Endothelial cell of umbilical vein (primary cell): ENCODE results near the gene DNAJA4. TPM values are rescaled to one million over a fixed set of nuclear protein-coding genes. Genes with fewer than 3 reads are reported as not detected.

Source experiments
- BruUV-seq: library from RNA; stranded (reverse); fragments of 400-500 nt; replicated peaks from 2 replicates; lab custom pipeline; 2021; lab: Mats Ljungman, UMichigan
- CTCF ChIA-PET: fragments of 300-600, 350-600 bp; sonication (Branson Sonifier 250); formaldehyde crosslinking; loops from one replicate; lab custom pipeline; 2021; ENCODE audit warnings: antibody characterized with exemption, inconsistent platforms; lab: Charles Lee
- POLR2A ChIA-PET: fragments of 300-600, 350-600 bp; sonication (Branson Sonifier 250); formaldehyde crosslinking; loops from one replicate; lab custom pipeline; 2021; ENCODE audit warnings: antibody characterized with exemption, inconsistent platforms; lab: Charles Lee
- DNase-seq: peaks from one replicate; pipeline ENCODE4 v3.0.0-alpha.2; 2011; ENCODE audit warnings: low read depth, low spot score
- FAIRE-seq: peaks from 2 replicates; lab custom pipeline; 2011; peaks lifted over from hg19 to GRCh38; lab: Jason Lieb, UNC
- H2AFZ ChIP-seq: 2 replicates; pipeline ENCODE4 v1.6.0; 2012; ENCODE audit warnings: low read depth, low read length, control low read depth, inconsistent platforms
- H3K27ac ChIP-seq: 2 replicates; pipeline ENCODE4 v1.5.1; 2011; ENCODE audit warnings: low read depth, mild to moderate bottlenecking, control low read depth, low read length, moderate library complexity; ENCODE audit not compliant: insufficient read depth
- H3K27me3 ChIP-seq, 2 experiments: 2 replicates each; pipeline versions ENCODE4 v1.6.0 to v1.6.1; 2011; ENCODE audit warnings: low read length in 2 of 2, mixed read lengths in 1 of 2; ENCODE audit not compliant: control insufficient read depth in 2 of 2, insufficient read depth in 2 of 2
- H3K36me3 ChIP-seq, 2 experiments: 2 replicates in 1 of 2; 3 replicates in 1 of 2; pipeline ENCODE4 v1.5.1; 2011; ENCODE audit warnings: low read length in 2 of 2, mild to moderate bottlenecking in 1 of 2, moderate library complexity in 1 of 2; ENCODE audit not compliant: control insufficient read depth in 2 of 2, insufficient read depth in 2 of 2; ENCODE audit errors: extremely low read depth in 1 of 2
- H3K4me1 ChIP-seq: 3 replicates; pipeline ENCODE4 v1.5.1; 2011; ENCODE audit warnings: mild to moderate bottlenecking, low read length; ENCODE audit not compliant: control insufficient read depth, insufficient read depth; ENCODE audit errors: extremely low read depth
- H3K4me2 ChIP-seq: 2 replicates; pipeline ENCODE4 v1.6.1; 2011; ENCODE audit warnings: low read length, control low read depth, mixed read lengths; ENCODE audit not compliant: insufficient read depth
- H3K4me3 ChIP-seq, 3 experiments: fragments of 200-600 bp in 1 of 3; sonication (generic), shearing (Covaris generic) in 1 of 3; replicated peaks in 1 of 3; 2 replicates each; pipeline ENCODE4 v1.5.1; 2011 to 2016; ENCODE audit warnings: control low read depth in 3 of 3, low read length in 3 of 3, mild to moderate bottlenecking in 2 of 3, inconsistent platforms in 1 of 3, low read depth in 1 of 3, moderate library complexity in 1 of 3; ENCODE audit not compliant: insufficient read depth in 1 of 3
- H3K79me2 ChIP-seq: 2 replicates; pipeline ENCODE4 v1.6.0; 2012; ENCODE audit warnings: low read length, inconsistent platforms; ENCODE audit not compliant: control insufficient read depth, insufficient read depth
- H3K9ac ChIP-seq: replicated peaks from 2 replicates; pipeline ENCODE3; 2011; ENCODE audit warnings: low read length, control low read depth; ENCODE audit not compliant: insufficient read depth; ENCODE audit errors: extremely low read depth
- H3K9me1 ChIP-seq: replicated peaks from 3 replicates; pipeline ENCODE4 v1.6.0; 2011; ENCODE audit warnings: mild to moderate bottlenecking, low read length; ENCODE audit not compliant: control insufficient read depth, insufficient read depth; ENCODE audit errors: extremely low read depth
- H3K9me3 ChIP-seq: replicated peaks from 2 replicates; pipeline ENCODE4 v1.5.1; 2012; ENCODE audit warnings: low read length, inconsistent platforms; ENCODE audit not compliant: control insufficient read depth, insufficient read depth
- H4K20me1 ChIP-seq: replicated peaks from 2 replicates; pipeline ENCODE3; 2011; ENCODE audit warnings: mild to moderate bottlenecking, low read length; ENCODE audit not compliant: control insufficient read depth, insufficient read depth; ENCODE audit errors: extremely low read depth
- CTCF ChIP-seq, 2 donors: IDR thresholded peaks; 1 replicate in 1 of 2; 2 replicates in 1 of 2; pipeline ENCODE4 v1.5.1; 2011; ENCODE audit warnings: low read length in 2 of 2, mild to moderate bottlenecking in 2 of 2, moderate library complexity in 2 of 2, control low read depth in 1 of 2, inconsistent platforms in 1 of 2, low read depth in 1 of 2; ENCODE audit not compliant: insufficient read depth in 1 of 2; ENCODE audit errors: extremely low read depth in 1 of 2
- EZH2 ChIP-seq: IDR thresholded peaks from 2 replicates; pipeline ENCODE4 v1.6.1; 2012; ENCODE audit warnings: borderline replicate concordance, low read depth, mild to moderate bottlenecking, moderate library complexity, low read length, inconsistent platforms; ENCODE audit not compliant: severe bottlenecking
- FOS ChIP-seq: IDR thresholded peaks from 2 replicates; pipeline ENCODE4 v1.6.1; 2011; ENCODE audit warnings: mild to moderate bottlenecking, low read length, moderate library complexity, borderline replicate concordance; ENCODE audit not compliant: insufficient read depth
- GATA2 ChIP-seq: IDR thresholded peaks from 2 replicates; pipeline ENCODE4 v1.7.0; 2011; ENCODE audit warnings: low read depth, mild to moderate bottlenecking, moderate library complexity, mixed read lengths, low read length; ENCODE audit not compliant: insufficient read length, insufficient read depth
- JUN ChIP-seq: IDR thresholded peaks from 2 replicates; pipeline ENCODE4 v1.6.1; 2011; ENCODE audit warnings: borderline replicate concordance, low read depth; ENCODE audit not compliant: insufficient read length, insufficient read depth
- MAX ChIP-seq: IDR thresholded peaks from 2 replicates; pipeline ENCODE4 v1.6.1; 2011; ENCODE audit not compliant: insufficient read depth, insufficient read length
- MYC ChIP-seq: IDR thresholded peaks from one replicate; pipeline ENCODE4 v1.6.1; 2011; ENCODE audit warnings: mild to moderate bottlenecking, low read depth, low read length
- POLR2A ChIP-seq: IDR thresholded peaks from 2 replicates; pipeline ENCODE4 v1.6.1; 2012; ENCODE audit warnings: low read depth, mild to moderate bottlenecking, control low read depth, low read length
- POLR2AphosphoS5 ChIP-seq: IDR thresholded peaks from 2 replicates; pipeline ENCODE4 v1.6.1; 2012; ENCODE audit warnings: low read depth, mild to moderate bottlenecking, control low read depth, low read length, moderate library complexity; ENCODE audit not compliant: insufficient read depth
- dilution Hi-C: fragments of 300-500 bp; cut with MboI; formaldehyde crosslinking; loops from one replicate; pipeline ENCODE4 v1.15.0; 2019; ENCODE audit warnings: low sequenced_read_pairs; ENCODE audit not compliant: extremely low pct_ligation_motif_present
- intact Hi-C: fragments of 100-400 bp; cut with micrococcal nuclease; formaldehyde crosslinking; loops from one replicate; pipeline ENCODE4 v1.10.0; 2022
- polyA plus RNA-seq, 4 experiments: library from polyadenylated mRNA; depleted of rRNA in 3 of 4; stranded (reverse) in 3 of 4; unstranded in 1 of 4; fragments of >200 nt; gene quantifications; 2 replicates each; pipeline versions ENCODE4 v1.2.1 to v1.2.3, GENCODE V29; 2011 to 2012; ENCODE audit warnings: missing spikeins in 1 of 4
- total RNA-seq: library from RNA; stranded (reverse); gene quantifications from 2 replicates; pipeline ENCODE4 v1.2.3, GENCODE V29; 2021

DNAJA4 gene
- total and polyA plus RNA-seq, 2 donors (not counting 3 experiments of a cell fraction or from before 2014, with no cell fraction given), result 17.3 to 21.3 TPM

- Histone ChIP-seq H3K27me3 (no peaks in the 10 kb centered on the region), H3K27ac (no peak overlapping the region), H3K4me1 (no peaks in the 10 kb centered on the region), H2AFZ (no peak overlapping the region), H3K9ac (no peak overlapping the region), H3K4me3 (no peak overlapping the region), H4K20me1 (no peaks in the 10 kb centered on the region), H3K9me3 (no peaks in the 10 kb centered on the region), H3K4me2 (no peak overlapping the region), H3K36me3 (no peaks in the 10 kb centered on the region), H3K79me2 (no peaks in the 10 kb centered on the region), H3K9me1 (no peaks in the 10 kb centered on the region)
- ChIA-PET CTCF (interaction anchor here (14.6 kb wide), 1 partner anchor 106 kb away, joined by 367 read pairs; no protein-coding TSS in a partner anchor), POLR2A (no interaction called here)
- TF ChIP-seq FOS (no peak), EZH2 (no peak), JUN (no peak), POLR2AphosphoS5 (no peak), MAX (no peak), GATA2 (no peak), MYC (no peak), CTCF (IDR thresholded peaks at IDR 0.05; ENCODE audit: extremely low read depth in 1 of 2, insufficient read depth in 1 of 2, low read depth in 1 of 2, low read length in 2 of 2) (no peak), POLR2A (no peak)
- FAIRE-seq (no peak), DNase-seq (no peak)
- intact Hi-C loops (loop anchor here (10.0 kb wide), 1 partner anchor 441 kb away; no protein-coding TSS in a partner anchor), dilution Hi-C loops (no loop called here)
- BruUV-seq, result no TSS peak
Measured at GRCh38 chr15:78314181-78314581, 49.8 kb downstream of the DNAJA4 start.
